G401 (cell line): ENCODE measurements around the gene ALPP. TPM values are rescaled to one million over a fixed set of nuclear protein-coding genes. Genes with fewer than 3 reads are reported as not detected.

Experiments
- DNase-seq: peaks from one replicate; pipeline ENCODE4 v3.0.0-alpha.2; 2015; ENCODE audit warnings: low spot score
- in situ Hi-C: cut with HindIII; loops from 2 replicates; pipeline ENCODE4 v1.10.0; 2016; ENCODE audit warnings: low sequenced_read_pairs, mixed read lengths
- total RNA-seq: library from RNA; depleted of rRNA; stranded (reverse); fragments of >200 nt; shearing (Covaris generic); gene quantifications from 2 replicates; pipeline ENCODE4 v1.2.3, GENCODE V29; 2014

ALPP gene
- total RNA-seq, 1 experiment from 2014 or later = 6.2 TPM

- DNase-seq = no peak
These were observed 39.1 kb upstream of the ALPP start for GRCh38 chr2:232339121-232340081.

GRCh38 chr2:232340171-232340935 lies 38.2 kb upstream of the ALPP start:
- DNase-seq = no peak
- in situ Hi-C loops = no loop called here

More at GRCh38 chr2:232339121-232340081, 39.1 kb upstream of the ALPP start:
- in situ Hi-C loops = no loop called here

GRCh38 chr2:232341061-232341738 lies 37.4 kb upstream of the ALPP start:
- in situ Hi-C loops = no loop called here
- no peak for DNase-seq

- DNase-seq = no peak
- in situ Hi-C loops = no loop called here
These were observed 36.8 kb upstream of the ALPP start for GRCh38 chr2:232341739-232342126.

GRCh38 chr2:232342635-232343565 lies 35.7 kb upstream of the ALPP start:
- in situ Hi-C loops = no loop called here
- no peak for DNase-seq

GRCh38 chr2:232343821-232344220 lies 34.7 kb upstream of the ALPP start:
- in situ Hi-C loops = no loop called here
- no peak for DNase-seq

- in situ Hi-C loops = no loop called here
- no peak for DNase-seq
These were observed 33.3 kb upstream of the ALPP start for GRCh38 chr2:232345251-232345650.

GRCh38 chr2:232347369-232347768 lies 31.2 kb upstream of the ALPP start:
- in situ Hi-C loops = no loop called here
- no peak for DNase-seq

GRCh38 chr2:232348936-232349335 lies 29.6 kb upstream of the ALPP start:
- DNase-seq = no peak

GRCh38 chr2:232349546-232349945 lies 29.0 kb upstream of the ALPP start:
- in situ Hi-C loops = no loop called here
- no peak for DNase-seq

More at GRCh38 chr2:232348936-232349335, 29.6 kb upstream of the ALPP start:
- in situ Hi-C loops = no loop called here

GRCh38 chr2:232349946-232350635 lies 28.5 kb upstream of the ALPP start:
- no peak for DNase-seq
- in situ Hi-C loops = no loop called here

GRCh38 chr2:232350804-232351685 lies 27.5 kb upstream of the ALPP start:
- no peak for DNase-seq

GRCh38 chr2:232351686-232352510 lies 26.7 kb upstream of the ALPP start:
- in situ Hi-C loops = no loop called here
- no peak for DNase-seq

More at GRCh38 chr2:232350804-232351685, 27.5 kb upstream of the ALPP start:
- in situ Hi-C loops = no loop called here

GRCh38 chr2:232352511-232353091 lies 25.9 kb upstream of the ALPP start:
- in situ Hi-C loops = no loop called here
- no peak for DNase-seq

GRCh38 chr2:232353096-232353495 lies 25.5 kb upstream of the ALPP start:
- in situ Hi-C loops = no loop called here
- no peak for DNase-seq

- no peak for DNase-seq
- in situ Hi-C loops = no loop called here
These were observed 24.9 kb upstream of the ALPP start for GRCh38 chr2:232353660-232354059.
